Epidermal melanocyte (primary cell): ENCODE results near the gene ABL1.
"Not testable (repeated sequence)": the region's sequence is repeated elsewhere in the genome, so short reads cannot be mapped to it uniquely, and the experiment has no call there.

Experiments
- DNase-seq: peaks from one replicate; pipeline ENCODE4 v3.0.0; 2011; ENCODE audit warnings: low spot score; ENCODE audit not compliant: insufficient read length

The ABL1 gene

GRCh38 chr9:130847306-130848217 lies 12.5 kb downstream of the ABL1 start:
- peak; percentile 71 for DNase-seq

GRCh38 chr9:130848514-130848913 lies 13.5 kb downstream of the ABL1 start:
- not testable (repeated sequence) for DNase-seq

GRCh38 chr9:130849356-130849755 lies 14.3 kb downstream of the ABL1 start:
- no peak for DNase-seq

- no peak for DNase-seq
Observed at GRCh38 chr9:130852801-130853200, 17.7 kb downstream of the ABL1 start.

- no peak for DNase-seq
Observed at GRCh38 chr9:130854092-130854491, 19.0 kb downstream of the ABL1 start.

GRCh38 chr9:130854835-130855234 lies 19.8 kb downstream of the ABL1 start:
- DNase-seq = no peak

GRCh38 chr9:130856474-130856873 lies 21.4 kb downstream of the ABL1 start:
- no peak for DNase-seq

GRCh38 chr9:130857864-130858738 lies 23.0 kb downstream of the ABL1 start:
- no peak for DNase-seq

GRCh38 chr9:130858739-130859705 lies 24.0 kb downstream of the ABL1 start:
- DNase-seq = no peak

GRCh38 chr9:130860458-130861316 lies 25.6 kb downstream of the ABL1 start:
- peak; percentile 40 for DNase-seq

GRCh38 chr9:130861372-130862180 lies 26.5 kb downstream of the ABL1 start:
- no peak for DNase-seq

GRCh38 chr9:130862217-130862616 lies 27.2 kb downstream of the ABL1 start:
- DNase-seq = no peak

GRCh38 chr9:130862747-130863146 lies 27.7 kb downstream of the ABL1 start:
- no peak for DNase-seq

- no peak for DNase-seq
Observed at GRCh38 chr9:130864541-130864940, 29.5 kb downstream of the ABL1 start.

- no peak for DNase-seq
Observed at GRCh38 chr9:130865921-130866320, 30.9 kb downstream of the ABL1 start.

GRCh38 chr9:130866474-130866965 lies 31.5 kb downstream of the ABL1 start:
- peak; percentile 49 for DNase-seq

GRCh38 chr9:130867556-130867955 lies 32.5 kb downstream of the ABL1 start:
- no peak for DNase-seq

- no peak for DNase-seq
Observed at GRCh38 chr9:130868230-130868629, 33.2 kb downstream of the ABL1 start.

GRCh38 chr9:130869250-130869649 lies 34.2 kb downstream of the ABL1 start:
- DNase-seq = no peak
